Hematopoietic multipotent progenitor cell treated with erythropoietin and hydrocortisone succinate and interleukin-3 and kit ligand, for 6 days (in vitro differentiated cells): ENCODE measurements around the gene RNF207.

ENCODE experiments used
- DNase-seq: peaks from one replicate; pipeline ENCODE4 v3.0.0-alpha.2; 2015

The RNF207 gene

GRCh38 chr1:6234502-6235295 is 28.8 kb downstream of the RNF207 start:
- no peak for DNase-seq

GRCh38 chr1:6235296-6235677 is 29.4 kb downstream of the RNF207 start:
- DNase-seq, result peak; percentile 52

GRCh38 chr1:6237093-6237492 is 31.2 kb downstream of the RNF207 start:
- DNase-seq, result no peak

GRCh38 chr1:6239213-6239752 is 33.4 kb downstream of the RNF207 start:
- no peak for DNase-seq

GRCh38 chr1:6239950-6240768 is 34.2 kb downstream of the RNF207 start:
- DNase-seq, result no peak

GRCh38 chr1:6241107-6241886 is 35.4 kb downstream of the RNF207 start:
- no peak for DNase-seq

GRCh38 chr1:6241887-6242740 is 36.2 kb downstream of the RNF207 start:
- no peak for DNase-seq

- no peak for DNase-seq
Observed at GRCh38 chr1:6243053-6243834, 37.3 kb downstream of the RNF207 start.

GRCh38 chr1:6243993-6244392 is 38.1 kb downstream of the RNF207 start, which contains the start of gene HES3:
TSS of gene HES3 (plus strand) at chr1:6244179. CDS start at chr1:6244366, 187 bp downstream.
- no peak for DNase-seq

GRCh38 chr1:6244401-6245049 is 38.6 kb downstream of the RNF207 start:
- no peak for DNase-seq

- peak; percentile 93 for DNase-seq
Observed at GRCh38 chr1:6245086-6245868, 39.4 kb downstream of the RNF207 start.

GRCh38 chr1:6245869-6246496 is 40.1 kb downstream of the RNF207 start:
- DNase-seq, result peak; percentile 76

GRCh38 chr1:6246497-6247467 is 40.9 kb downstream of the RNF207 start:
- DNase-seq, result peak; percentile 84

- no peak for DNase-seq
Observed at GRCh38 chr1:6247651-6248050, 41.7 kb downstream of the RNF207 start.

- no peak for DNase-seq
Observed at GRCh38 chr1:6248161-6248776, 42.4 kb downstream of the RNF207 start.

GRCh38 chr1:6248932-6249738 is 43.2 kb downstream of the RNF207 start:
- no peak for DNase-seq
